B cell (primary cell): ENCODE measurements around the gene SF3B6.

Experiments used
- EZH2 ChIP-seq: IDR thresholded peaks from 2 replicates; pipeline ENCODE4 v1.6.1; 2012; ENCODE audit warnings: borderline replicate concordance, low read depth, mild to moderate bottlenecking, moderate library complexity, low read length; ENCODE audit not compliant: insufficient read depth, poor library complexity, severe bottlenecking
- TF ChIP-seq, protein P1 (sequence below): fragments of 200-600 bp; IDR thresholded peaks from one replicate; pipeline ENCODE4 v1.8.0; 2022; ENCODE audit warnings: antibody characterized with exemption, mild to moderate bottlenecking

DNA sequence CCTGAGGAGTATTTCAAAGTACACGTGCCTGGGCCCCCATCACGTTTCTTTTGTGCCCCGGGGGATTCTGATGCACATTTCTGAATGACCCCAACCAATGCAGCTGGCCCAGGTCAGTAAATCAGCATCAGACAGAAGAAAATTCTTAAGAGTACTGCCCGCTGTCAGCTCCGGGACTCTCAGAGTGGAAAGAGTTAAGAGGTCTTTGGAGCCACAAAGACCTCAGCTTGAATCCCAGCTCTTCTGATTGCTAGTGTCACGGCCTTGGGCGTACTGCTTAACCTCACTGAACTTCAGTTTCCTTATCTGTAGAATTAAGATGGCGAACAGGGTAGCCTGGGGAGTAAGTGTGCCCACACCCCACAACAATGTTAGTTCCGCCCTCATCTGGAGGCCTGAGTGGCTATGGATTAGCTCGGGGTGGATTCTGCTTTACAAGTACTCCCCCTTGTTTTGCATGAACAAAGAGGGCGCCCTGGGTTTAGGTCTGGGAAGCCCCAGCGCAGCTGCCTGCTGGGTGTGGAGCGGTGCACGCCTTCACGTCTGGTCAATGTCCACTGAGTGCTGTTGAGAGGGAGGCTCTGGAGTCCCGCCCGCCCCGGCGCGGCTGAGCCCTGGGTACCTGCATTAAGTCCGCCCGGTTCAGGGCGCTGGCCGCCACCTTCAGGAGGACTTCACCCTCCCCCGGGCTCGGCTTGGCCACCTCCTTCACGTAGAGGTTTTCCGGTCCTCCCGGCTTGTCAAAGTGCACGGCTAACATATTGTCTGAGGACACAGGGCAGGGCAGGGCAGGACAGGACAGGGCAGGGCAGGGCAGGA lies 7.7 kb upstream of the SF3B6 start:
- no peak for TF ChIP-seq EZH2
- TF ChIP-seq, protein P1, sequence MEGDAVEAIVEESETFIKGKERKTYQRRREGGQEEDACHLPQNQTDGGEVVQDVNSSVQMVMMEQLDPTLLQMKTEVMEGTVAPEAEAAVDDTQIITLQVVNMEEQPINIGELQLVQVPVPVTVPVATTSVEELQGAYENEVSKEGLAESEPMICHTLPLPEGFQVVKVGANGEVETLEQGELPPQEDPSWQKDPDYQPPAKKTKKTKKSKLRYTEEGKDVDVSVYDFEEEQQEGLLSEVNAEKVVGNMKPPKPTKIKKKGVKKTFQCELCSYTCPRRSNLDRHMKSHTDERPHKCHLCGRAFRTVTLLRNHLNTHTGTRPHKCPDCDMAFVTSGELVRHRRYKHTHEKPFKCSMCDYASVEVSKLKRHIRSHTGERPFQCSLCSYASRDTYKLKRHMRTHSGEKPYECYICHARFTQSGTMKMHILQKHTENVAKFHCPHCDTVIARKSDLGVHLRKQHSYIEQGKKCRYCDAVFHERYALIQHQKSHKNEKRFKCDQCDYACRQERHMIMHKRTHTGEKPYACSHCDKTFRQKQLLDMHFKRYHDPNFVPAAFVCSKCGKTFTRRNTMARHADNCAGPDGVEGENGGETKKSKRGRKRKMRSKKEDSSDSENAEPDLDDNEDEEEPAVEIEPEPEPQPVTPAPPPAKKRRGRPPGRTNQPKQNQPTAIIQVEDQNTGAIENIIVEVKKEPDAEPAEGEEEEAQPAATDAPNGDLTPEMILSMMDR, result no peak
